Measurements from ENCODE around the gene NT5DC1.

The NT5DC1 gene

DNA sequence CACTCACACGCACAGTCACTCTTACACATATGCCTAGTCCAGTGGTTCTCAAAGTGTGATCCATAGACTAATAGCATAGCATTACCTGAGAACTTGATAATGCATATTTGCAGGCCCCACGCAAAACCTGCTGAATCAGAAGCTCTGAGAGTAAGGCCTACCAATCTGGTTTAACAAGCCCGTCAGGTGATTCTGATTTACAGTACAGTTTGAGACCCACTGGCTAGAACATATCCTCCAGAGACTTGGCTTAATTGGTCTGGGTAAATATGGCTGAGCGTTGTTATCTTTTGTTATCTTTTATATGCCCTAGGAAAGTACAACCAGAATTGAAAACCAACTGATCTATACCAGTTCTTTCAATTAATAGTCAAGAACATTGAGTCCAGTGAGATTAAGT, 143.6 kb downstream of the NT5DC1 start:
- no peak for DNase-seq (ENCODE audit: low read depth in 2 of 2)

DNA sequence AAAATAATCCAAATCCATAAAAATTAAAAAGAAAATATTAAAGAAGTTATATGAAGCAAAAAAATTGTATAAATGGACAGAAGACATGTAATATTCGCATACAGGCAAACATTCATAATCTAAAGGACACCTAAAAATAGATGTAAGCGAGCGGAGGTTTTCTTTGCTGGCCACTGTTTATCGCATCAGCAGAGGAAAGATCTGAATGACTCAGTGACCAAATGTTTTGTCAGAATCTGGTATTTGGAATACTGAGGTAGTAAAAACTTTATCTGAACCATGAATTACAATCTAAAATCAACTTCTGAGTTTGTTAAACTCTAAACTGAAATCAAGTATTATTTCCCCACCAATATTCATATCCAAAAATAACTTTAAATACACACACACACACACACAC, 145.4 kb downstream of the NT5DC1 start:
- DNase-seq (ENCODE audit: low read depth in 2 of 2) = no peak

DNA sequence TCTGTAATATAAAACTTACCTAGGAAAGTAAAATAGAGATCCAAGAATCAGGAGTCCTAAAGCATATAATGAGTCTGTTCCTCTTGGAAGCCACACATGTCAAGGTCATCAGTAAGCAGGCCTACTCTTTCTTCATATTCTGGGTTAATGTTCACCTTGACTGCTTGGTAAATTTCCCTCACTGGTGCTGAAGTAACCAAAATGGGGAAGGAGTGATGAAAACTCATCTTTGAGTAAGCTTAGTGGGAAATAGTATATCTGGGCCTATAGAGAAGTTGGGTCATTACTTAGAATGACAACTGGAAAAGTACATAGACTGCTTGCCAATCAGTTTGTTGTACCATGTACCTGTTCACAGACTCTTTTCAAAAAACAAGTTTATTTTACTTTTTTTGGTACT, 146.6 kb downstream of the NT5DC1 start:
- no peak for DNase-seq (ENCODE audit: low read depth in 2 of 2)

DNA sequence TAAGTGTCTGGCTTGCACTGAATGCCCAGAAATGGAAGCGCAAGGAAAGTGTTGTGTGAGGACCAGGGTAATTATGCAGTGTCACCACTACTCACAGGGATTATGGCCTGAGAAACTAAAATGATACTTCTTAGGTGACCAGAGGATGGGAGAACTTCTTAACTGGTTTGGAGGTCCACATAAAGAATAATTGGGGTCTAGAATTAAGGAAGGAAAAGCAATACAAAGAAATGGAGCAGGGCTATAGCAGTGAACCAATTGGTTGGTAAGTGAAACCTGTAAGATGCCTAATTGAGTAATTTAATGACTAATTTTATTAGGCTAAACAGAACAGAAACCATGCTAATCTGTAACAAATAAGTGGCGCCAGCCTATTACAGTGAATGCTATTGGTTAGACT, 147.9 kb downstream of the NT5DC1 start:
- no peak for DNase-seq (ENCODE audit: low read depth in 2 of 2)

DNA sequence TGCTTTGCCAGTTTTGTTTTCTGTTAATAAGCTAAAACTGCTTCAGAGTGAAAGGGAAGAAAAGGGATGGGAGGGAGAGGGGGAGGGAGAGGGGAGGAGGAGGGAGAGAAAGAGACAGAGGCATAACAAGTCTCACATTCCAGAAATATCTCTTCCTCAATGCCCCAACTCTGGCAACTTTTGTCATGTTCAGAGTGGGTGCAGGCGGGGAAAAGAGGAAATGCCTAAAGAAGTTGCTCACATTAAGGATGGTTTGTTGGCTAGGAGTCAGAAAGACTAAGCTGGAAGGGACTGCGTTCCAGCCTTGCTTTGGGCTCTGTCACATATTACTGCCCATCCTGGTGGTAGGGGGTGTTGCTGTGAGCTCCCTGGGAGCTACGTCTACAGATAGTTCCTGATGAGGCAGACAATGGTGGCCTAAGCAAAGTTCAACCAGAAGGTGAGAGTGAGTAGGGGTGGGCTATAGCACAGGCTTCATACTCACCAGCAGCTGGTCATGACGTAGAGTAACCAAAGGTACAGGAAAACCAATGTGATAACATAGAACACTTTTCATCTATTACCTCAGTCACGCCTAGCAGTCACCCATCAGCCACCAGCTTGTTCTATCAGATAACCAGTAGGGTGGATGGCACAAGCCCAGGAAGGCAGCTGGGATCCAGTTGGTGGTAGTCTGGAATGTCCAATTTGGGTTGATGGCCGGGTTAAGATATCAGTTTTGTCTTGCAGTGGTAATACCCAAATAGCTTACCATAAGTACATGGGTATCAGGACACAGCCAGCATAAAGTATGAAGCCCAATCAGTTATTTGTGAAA, 151.1 kb downstream of the NT5DC1 start:
- DNase-seq (ENCODE audit: low read depth in 2 of 2) = no peak

DNA sequence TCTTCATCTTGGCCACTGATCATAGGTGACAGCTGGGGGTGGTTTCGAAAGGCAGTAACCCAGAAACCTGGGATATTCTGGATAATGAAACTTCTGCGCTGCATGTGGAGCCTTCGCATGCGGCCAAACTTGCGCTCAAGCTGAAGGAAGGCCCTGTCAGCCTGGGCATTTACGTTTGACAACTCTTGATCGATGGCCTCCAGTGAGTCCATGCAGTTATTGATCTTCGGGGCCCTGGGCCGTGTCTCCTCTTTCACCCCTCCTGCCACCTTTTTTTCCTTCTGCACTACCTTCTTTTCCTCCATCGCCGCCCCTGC, 152.5 kb downstream of the NT5DC1 start:
- no peak for DNase-seq (ENCODE audit: low read depth in 2 of 2)

DNA sequence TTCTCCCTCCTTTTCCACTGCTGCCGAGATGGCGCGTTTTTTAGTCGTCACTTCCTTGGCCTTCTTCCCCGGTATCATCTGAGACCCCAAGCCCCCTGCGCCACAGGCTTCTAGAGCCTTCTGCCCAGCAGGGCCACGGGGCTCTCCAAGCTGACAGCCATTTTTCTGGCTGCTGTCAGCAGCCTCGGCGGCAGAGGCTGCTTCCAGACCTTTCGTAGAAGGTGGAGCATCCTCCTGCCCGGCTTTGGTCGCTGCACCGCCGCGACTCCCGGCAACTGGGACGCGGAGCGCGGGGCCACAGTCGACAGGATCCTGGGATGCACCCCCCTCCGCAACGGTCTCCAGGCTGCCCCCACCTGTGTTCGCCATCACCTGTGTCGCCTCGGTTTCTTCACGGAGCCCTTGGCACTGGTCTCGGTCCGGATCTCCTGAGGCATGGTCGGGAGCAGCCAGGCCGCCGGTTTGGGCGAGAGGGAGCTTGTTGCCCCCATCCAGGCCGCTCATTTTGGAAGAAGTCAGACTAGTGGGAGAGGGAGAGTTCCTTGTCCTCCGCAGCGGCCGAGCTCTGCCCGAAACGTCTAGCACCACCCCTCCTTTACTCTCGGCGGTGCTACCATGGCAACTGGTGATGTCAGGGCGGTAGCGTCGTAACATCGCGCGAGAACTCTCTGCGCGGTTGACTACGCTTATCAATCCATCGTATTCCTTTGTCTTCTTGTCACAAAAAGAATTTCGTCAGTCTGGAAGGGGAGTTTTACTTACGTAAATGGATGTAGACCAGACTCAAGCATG, 153.0 kb downstream of the NT5DC1 start, which contains the start of gene TSPYL4:
Gene TSPYL4 (minus strand): TSS at position 571 of the 792 bp plus-strand sequence. CDS start 67 bp downstream, at position 504.
- DNase-seq (ENCODE audit: low read depth in 2 of 2) = peak; percentile 83

DNA sequence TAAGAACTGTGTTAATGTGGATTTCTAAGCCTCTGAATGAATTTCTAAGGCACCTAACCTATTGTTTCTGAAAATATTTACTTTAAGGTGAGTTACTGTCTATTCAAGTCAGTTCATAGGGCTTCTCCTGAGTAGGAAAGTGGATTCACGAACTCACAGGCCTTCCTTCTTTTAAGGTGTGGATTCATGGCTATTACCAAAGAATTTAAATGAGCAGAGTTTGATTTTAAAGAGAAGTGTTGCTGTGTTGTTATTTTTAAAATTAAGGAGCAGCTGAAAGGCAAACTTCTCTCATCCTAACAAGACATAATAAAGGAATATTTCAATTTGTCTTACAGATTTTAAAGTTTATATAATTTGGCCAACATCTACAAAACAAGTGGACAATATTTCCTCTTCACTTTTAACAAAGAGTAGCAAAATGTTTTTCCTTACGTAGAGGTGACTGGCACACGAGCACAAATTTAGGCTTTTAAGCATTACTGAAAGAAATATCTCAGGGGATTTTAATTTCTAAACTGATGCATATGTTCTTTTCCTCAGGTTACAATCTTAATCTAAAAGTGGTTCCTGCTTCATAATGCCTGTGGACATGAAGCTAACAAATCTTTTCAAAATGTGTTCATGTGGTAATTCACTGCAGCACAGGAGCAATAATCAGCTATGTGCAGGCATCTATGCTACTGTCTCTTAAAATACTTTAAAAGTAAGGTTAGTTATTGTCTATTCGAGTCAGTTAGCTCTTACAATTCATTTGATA, 153.8 kb downstream of the NT5DC1 start:
- DNase-seq (ENCODE audit: low read depth in 2 of 2) = no peak

DNA sequence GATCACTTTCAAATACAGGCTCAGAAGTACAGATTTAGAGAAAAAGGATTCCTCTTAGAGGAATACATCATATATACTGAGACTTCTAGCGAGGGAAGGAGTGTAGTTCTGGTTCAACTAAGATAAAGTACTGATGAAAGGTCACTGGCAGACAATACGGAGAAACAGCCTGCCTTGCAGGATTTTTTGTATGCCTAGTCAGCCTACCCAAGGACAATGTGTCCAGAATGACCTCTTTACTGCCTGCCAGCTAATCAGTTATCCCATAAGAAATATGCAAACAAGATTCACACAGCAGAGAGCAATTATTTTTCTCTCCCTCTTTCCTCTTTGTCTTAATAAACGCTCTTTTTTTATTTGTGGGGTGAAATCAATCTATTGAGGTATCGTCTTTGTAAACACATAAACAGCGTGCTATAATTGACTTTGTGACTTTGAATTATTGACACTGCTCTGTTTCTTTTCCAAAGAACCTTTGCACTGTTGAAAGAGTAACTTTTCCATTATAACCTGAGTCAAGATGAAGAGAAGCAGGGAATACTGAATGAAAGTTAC, 154.7 kb downstream of the NT5DC1 start:
- DNase-seq (ENCODE audit: low read depth in 2 of 2) = no peak

DNA sequence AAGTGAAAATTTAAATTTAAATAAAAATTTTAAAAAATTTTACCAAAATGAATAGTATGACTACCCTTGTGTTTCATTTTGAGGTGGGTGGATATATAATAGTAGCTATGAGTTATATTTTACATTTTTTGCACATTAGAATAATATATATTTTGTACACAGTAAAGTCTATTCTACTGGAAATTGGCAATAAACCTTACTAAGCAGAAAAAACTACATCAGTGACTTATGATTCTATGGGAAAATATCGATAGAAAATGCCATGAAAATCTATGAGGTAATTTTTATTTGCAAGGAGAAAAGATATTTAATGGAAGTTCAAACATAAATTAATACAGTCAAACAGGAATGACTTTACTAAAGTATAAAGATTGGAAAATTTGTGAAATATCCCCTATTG, 156.0 kb downstream of the NT5DC1 start:
- no peak for DNase-seq (ENCODE audit: low read depth in 2 of 2)

DNA sequence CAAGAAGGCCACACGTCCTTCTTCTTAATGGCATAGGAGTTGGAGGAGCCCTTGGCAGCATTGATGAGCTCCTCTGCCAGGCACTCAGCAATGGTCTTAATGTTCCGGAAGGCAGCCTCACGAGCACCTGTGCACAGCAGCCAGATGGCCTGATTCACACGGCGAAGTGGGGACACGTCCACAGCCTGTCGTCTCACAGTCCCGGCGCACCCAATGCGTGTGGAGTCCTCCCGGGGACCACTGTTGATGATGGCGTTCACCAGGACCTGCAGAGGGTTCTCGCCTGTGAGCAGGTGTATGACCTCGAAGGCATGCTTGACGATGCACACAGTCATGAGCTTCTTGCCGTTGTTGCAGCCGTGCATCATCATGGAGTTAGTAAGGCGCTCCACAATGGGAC, 157.9 kb downstream of the NT5DC1 start:
- DNase-seq (ENCODE audit: low read depth in 2 of 2) = no peak

DNA sequence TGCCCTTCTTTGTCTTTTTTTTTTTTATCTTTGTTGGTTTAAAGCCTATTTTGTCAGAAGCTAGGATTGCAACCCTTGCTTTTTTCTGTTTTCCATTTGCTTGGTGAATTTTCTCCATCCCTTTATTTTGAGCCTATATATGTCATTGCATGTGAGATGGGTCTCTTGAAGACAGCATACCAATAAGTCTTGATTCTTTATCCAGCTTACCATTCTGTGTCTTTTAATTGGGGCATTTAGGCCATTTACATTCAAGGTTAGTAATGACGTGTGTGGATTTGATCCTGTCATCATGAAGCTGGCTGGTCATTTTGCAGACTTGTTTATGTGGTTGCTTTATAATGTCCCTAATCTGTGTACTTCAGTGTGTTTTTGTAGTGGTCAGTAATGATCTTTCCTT, 162.7 kb downstream of the NT5DC1 start:
- no peak for DNase-seq (ENCODE audit: low read depth in 2 of 2)

DNA sequence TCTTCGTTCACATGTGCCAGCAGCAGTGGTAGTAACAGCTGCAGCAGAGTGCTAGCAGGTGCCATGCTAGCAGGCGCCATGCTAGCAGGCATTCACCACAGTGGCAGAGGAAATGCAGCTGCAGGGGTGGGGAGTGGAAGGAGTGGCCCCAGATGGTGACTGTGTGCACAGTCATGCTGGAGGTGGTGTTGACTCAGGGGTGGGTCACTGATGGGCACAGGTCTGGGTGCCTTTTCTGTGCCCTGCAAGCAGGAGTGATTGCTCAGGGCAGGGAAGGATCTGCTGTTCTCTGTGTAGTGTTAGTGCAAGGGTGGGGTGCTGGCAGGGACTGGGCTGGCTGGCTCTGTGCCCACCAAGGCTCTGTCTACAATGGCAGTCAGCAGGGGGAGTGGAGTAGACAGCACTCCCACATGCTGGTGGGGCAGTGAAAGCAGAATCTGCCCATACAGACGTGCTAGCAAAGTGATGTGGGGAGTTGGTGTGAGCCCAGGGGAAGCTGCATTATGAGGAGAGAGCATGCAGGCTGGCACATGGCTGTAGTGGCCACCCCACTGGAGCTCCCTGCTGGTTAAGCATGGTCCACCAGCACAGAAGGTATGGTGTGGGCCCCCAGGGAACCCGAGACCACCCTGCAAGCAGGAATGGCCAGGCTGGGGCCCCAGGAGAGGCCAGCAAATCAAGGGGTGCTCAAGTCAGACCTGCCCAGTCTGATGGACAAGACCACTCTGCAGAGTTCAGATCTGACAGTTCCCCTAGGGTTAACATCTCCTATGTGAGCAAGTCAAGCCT, 164.6 kb downstream of the NT5DC1 start:
- DNase-seq (ENCODE audit: low read depth in 2 of 2) = no peak

DNA sequence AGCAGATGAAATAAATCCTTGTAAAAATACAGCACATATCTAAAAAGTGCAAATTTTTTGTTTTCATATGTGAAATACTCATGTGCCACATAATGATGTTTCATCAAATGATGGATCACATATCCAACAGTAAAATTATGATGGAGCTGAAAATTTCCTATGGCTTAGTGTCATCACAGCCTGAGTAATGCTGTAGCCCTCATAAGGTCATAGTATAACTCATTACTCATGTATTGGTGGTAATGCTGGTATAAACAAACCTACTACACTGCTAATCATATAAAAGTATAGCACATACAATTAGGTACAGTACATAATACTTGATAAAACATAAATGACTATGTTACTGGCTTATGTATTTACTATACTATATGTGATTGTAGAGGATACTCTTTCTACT, 166.2 kb downstream of the NT5DC1 start:
- no peak for DNase-seq (ENCODE audit: low read depth in 2 of 2)

DNA sequence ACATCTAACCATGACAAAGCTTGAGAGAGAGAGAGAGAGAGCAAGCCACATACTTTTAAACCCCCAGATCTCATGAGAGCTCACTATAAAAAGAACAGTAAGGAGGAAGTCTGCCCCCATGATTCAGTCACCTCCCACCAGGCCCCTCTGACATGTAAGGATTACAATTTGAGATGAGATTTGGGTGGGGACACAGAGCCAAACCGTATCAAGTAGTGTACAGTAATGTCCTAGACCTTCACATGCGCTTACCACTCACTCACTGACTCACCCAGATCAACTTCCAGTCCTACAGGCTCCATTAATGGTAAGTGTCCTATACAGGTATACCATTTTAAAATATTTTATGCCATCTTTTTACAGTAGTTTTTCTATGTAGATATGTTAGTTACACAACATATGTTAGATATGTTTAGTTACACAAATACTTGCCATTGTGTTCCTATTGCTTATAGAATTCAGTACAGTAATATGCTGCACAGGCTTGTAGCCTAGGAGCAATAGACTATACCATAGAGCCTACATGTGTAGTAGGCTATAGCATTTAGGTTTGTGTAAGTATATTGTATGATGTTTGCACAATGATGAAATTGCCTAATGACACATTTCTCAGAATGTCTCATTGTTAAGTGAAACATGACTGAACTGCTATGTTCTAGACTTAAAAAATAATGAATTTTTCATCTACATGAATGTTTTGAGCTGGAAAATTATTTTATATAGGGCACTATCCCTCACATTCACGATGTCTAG, 167.4 kb downstream of the NT5DC1 start:
- DNase-seq (ENCODE audit: low read depth in 2 of 2) = no peak

DNA sequence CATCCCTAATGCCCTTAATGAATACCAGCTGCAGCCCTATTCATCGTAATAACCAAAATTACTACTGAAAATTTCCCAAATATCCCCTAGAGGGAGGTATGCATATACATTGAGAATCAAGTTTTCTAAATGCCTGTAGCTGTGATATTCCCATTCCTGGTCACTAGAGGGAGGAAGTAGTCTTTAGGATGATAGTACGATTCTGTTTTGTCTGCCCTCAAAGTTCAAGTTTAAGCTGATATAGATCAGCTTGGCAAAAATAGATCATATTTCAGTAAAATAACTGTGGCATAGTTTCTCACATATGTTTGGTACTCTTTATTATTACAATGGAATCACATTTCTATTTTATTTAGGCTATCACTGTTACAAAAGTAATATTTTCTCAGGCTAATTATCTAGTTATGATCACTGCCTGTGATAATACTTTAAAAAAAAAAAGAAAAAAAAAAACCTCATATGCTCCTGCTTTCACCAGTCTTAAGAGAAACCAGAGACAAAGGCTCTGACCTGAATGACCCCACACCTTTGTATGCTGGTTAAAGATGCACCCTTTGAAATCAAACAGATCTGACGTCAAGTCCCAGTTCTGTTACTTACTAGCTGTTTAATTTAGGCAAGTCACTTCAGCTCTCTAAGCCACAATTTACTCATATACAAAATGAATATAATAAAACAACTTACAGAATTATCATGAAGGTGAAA, 168.1 kb downstream of the NT5DC1 start:
- no peak for DNase-seq (ENCODE audit: low read depth in 2 of 2)

DNA sequence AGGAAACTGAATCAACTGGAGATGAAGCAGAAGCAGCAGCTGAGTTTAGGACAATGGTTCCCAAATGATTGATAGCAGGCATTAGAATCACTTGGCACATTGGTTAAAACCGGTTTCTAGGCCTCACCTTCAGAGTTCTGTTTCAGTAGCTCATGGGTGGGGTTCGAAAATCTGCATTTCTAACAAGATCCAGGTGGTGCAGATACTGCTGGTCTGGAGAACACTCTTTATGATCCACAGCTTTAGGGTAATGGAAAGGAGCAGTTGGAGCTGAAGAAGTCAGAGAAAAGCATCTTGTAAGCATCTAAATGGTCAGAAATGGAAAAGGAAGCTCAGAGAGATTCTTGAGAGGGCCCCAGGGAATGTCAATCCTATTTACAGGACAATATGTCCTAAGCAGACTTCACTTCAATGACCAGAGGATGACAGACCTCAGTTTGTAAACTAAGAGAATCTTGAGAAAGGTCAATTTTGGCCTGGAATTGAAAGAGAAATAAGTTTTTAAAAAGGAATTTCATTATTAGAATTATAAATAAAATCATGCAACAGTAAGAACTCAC, 170.6 kb downstream of the NT5DC1 start:
- no peak for DNase-seq (ENCODE audit: low read depth in 2 of 2)

DNA sequence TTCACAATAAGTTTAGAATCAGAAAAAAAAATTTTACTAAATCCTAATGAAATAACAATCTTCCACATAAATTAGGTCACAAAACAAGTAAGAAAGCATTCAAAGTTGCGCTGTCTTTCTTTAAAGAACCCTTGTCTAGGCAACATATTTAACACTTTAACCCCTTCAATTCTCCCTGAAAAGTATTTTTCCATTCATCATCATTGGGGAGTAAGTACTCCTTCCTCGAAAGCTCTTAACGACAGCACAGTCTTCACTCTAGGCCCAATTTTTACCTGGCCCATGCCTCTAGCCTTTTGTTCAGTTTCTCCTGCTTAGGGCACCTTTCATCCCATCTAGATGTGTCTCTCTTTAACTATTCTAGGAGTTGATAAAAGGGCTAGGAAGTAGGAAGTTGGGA, 176.5 kb downstream of the NT5DC1 start:
- no peak for DNase-seq (ENCODE audit: low read depth in 2 of 2)

DNA sequence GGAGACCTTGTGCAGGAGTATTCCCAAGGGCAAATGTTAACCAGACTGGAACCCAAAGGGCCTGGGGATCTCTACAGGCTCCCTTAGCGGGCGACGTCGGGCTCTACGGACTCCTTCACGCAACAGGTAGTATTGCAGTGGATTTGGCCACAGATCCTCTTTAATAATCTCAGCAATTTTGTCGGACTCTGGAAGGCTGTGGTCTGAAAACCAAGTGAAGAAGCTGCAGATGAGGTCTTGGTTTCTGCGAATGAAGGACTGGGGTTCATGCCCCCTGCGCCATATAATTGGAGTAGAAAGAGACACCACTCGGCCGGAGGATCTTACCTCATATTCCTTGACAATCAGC, 177.8 kb downstream of the NT5DC1 start:
- no peak for DNase-seq (ENCODE audit: low read depth in 2 of 2)

DNA sequence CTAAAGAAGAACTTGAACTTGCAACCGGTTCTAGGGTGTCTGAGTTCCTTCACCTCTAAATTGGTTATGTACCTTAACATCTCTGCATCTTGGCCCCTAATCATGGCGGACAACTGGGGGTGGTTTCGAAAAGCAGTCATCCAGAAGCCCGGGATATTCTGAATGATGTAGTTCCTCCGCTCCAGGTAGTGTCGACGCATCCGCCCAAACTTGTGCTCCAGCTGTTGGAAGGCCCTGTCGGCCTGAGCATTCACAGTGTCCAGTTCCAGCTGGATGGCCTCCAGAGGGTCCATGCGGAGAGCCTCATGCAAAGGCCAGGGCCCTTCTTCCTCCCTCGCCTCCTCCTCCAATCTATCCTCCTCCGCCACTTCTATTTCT, 178.2 kb downstream of the NT5DC1 start:
- no peak for DNase-seq (ENCODE audit: low read depth in 2 of 2)
